GM18870 (cell line): ENCODE measurements around the gene ARID2.

ENCODE experiments used
- ATAC-seq: cut with Tn5 transposase; IDR thresholded peaks from one replicate; pipeline ENCODE4 v1.9.1; 2021; ENCODE audit warnings: moderate library complexity; ENCODE audit not compliant: unreplicated experiment

ARID2 gene

DNA sequence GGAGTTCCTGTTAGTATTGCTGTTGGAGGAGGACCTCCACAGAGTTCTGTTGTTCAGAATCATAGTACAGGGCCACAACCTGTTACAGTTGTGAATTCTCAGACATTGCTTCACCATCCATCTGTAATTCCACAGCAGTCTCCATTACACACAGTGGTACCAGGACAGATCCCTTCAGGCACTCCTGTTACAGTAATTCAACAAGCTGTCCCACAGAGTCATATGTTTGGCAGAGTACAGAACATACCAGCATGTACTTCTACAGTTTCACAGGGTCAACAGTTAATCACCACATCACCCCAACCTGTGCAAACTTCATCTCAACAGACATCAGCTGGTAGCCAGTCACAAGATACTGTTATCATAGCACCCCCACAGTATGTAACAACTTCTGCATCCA, 120.8 kb downstream of the ARID2 start:
- ATAC-seq: no peak

DNA sequence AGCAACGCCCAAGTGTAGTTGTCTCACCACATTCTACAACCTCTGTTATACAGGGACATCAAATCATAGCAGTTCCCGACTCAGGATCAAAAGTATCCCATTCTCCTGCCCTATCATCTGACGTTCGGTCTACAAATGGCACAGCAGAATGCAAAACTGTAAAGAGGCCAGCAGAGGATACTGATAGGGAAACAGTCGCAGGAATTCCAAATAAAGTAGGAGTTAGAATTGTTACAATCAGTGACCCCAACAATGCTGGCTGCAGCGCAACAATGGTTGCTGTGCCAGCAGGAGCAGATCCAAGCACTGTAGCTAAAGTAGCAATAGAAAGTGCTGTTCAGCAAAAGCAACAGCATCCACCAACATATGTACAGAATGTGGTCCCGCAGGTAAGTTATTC, 123.0 kb downstream of the ARID2 start:
- no peak for ATAC-seq

DNA sequence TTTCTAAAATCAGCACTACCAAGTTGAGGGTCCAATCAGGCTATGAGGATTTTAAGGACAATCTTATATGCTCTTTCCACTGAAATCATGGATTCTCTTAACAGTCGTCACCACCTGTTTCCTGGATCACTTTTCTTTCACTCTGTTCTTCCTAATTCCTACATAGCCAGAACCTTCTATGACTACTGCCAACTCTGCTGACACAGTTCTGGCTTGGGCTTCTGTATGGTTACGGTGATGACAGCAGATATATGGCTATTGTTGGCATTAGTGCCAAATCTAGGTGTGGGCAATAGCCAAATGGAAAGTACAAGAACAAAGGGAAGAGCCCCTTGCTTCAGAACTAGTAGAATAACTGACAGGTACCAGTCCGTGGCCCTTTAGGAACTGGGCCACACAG, 124.0 kb downstream of the ARID2 start:
- no peak for ATAC-seq

DNA sequence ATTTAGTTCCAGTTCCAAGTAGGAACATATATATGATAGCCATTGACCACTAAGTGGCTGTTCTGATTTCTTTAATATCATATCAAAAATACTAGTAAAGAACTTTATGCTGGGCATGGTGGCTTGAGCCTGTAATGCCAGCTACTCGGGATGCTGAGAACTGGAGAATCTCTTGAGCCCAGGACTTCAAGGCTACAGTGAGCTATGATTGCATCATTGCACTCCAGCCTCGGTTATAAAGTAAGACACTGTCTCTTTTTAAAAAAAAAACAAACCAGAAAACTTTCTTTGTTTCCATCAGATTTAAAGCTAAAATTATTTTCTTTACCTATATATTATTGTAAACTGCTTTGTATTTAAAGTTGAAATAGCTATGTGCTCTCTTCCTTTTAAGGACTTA, 133.8 kb downstream of the ARID2 start:
- ATAC-seq: no peak

DNA sequence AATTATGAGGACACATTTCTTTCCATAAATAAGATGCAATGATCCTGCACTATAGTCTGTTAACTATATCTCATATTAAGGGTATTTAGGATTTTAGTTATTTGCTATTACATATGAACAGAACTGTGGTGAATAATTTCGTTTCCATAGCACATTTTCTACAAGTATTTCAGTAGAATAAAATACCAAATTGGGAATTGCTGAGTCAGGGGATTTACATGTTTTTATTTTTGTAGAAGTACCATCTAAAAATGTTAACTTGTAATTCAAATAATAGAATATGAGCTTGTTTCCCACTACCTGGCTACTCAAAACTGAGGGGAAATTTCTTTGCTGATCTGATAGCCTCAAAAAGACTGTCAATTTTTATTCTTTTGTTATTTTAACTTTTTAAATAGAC, 136.8 kb downstream of the ARID2 start:
- no peak for ATAC-seq

DNA sequence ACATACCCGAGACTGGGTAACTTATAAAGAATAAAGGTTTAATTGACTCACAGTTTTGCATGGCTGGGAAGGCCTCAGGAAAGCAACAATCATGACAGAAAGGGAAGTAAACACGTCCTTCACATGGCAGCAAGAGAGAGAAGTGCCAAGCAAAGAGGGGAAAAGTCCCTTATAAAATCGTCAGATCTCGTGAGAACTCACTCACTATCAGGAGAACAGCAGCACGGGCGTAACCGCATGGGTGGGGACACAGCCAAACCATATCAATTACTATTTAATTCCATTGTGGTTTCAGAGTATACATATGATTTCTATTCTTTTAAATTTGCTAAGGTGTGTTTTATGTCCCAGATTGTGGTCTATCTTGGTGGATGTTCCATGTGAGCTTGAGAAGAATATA, 142.9 kb downstream of the ARID2 start:
- ATAC-seq: no peak

DNA sequence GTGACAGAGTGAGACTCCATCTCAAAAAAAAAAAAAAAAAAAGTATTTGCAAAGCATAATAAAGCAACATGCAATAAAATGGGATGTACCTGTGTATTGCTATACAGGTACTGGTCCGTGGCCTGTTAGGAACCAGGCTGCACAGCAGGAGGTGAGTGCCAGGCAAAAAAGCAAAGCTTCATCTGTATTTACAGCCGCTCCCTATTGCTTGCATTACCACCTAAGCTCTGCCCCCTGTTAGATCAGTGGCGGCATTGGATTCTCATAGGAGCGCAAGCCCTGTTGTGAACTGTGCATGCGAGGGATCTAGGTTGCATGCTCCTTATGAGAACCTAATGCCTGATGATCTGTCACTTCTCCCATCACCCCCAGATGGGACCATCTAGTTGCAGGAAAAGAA, 147.6 kb downstream of the ARID2 start:
- no peak for ATAC-seq

DNA sequence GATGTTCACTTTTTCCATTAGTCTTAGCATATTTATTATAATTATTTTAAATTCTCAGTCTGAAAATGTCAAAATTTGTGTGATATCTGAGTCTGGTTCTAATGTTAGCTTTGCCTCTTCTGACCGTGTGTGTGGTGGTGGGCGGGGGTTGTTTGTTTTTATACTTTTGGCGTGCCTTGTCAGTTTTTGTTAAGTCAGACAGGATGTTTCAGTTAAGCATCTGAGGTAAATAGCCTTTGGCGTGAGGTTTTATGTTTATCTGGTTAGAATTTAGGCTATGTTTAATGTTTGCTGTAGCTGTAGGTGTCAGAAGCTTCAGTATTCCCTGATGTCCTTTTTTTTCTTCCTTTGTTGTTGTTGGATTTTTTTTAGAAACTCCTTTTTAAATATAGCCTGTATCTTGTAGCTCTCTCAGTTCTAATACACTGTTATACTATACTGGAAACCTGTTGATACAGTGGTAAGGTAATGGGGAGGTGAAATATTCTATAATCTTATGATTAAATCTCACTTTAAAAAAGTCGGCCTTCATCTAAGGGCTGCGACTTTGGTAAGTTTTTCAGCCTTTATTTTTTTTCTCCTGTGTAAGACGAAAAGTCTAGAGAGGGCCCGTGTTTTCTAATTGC, 149.2 kb downstream of the ARID2 start:
- ATAC-seq: no peak

DNA sequence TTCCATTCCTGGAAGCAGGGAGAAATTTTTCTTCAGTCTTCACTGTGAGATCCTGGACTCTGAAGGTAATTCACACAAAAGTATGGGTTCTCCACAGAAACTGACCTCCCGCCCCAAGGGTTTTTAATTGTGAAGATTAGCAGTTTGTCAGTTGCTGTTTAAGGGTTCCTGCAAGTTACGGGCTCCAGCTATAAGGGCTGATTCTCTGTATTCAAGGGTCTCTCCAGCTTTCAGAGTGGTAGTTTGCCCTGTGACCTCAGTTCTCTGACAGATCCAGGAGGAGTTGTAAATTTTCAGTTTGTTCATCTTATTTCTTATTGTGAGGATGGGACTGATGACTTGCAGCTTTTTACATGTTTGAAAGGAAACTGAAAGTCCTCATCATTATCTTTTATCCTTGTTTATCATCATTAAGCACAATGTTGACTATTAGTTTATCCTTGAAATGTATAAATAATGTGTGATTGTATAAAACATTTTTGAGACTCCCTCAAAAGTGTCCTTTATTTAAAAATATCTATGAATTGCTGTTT, 149.9 kb downstream of the ARID2 start:
- ATAC-seq: no peak

DNA sequence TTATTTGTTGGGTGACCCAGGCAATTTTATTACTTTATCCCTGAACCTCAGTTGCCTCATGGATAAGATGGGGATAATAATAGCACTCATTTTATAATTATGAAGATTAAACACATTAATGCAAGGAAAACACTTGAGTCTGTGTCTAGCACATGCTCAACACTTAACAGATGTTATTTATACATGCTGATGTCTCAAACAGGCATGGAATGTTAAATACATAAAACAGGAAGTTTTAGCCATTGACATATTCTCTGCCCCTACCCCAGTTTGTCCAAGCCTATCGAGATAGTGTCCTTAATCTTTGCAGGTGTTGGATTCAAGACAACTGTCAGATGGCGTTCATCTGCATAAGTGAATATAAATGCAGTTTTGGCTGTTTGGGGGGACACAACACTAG, 151.0 kb downstream of the ARID2 start:
- no peak for ATAC-seq

DNA sequence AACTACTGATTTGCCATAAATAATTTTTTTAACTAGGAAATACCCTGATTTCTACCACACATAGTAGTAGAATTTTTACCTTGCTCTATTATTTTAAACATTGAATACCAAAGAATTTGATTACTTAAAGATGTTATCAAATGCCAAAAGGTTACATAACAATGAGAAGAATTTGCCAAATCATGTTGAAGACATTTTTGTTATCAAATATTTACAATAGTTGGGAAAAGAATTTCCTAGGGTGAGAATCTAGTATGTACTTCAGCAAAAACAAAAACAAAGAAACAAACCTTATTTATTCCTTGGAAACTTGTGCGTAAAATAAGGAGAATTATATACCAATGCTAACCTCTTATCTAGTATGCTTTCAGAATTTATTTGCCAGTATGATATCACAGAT, 153.7 kb downstream of the ARID2 start:
- no peak for ATAC-seq

DNA sequence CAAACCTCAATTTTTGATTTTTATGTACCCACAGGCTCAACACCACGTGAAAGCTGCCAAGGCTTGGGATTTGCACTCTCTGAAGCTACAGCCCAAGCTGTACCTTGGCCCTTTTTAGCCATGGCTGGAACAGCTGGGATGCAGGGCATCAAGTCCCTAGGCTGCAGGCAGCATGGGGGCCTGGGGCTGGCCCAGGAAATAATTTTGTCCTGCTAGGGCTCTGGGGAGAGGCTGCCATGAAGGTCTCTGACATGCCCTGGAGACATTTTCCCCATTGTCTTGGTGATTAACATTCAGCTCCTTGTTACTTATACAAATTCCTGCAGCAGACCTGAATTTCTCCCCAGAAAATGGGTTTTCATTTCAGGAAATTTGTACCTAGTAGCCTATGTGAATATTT, 157.2 kb downstream of the ARID2 start:
- no peak for ATAC-seq

DNA sequence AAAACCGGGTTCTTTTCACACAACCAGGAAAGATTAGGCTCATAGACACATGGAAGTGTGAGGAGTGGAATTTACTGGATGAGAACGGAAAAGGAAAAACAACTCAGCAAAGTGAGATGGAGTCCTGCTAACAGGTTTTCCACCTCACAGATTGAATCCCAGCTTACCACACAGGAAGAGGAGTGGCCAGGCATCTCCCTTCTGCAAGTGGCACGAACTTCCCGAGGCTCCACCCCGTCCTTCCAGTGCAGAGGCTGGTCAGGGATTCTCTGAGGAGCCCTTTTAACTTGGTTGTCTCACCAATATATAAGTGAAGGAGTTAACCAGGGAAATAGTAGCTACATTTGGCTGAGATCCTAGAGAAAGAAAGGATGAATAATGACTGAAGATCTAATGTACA, 158.0 kb downstream of the ARID2 start:
- no peak for ATAC-seq

DNA sequence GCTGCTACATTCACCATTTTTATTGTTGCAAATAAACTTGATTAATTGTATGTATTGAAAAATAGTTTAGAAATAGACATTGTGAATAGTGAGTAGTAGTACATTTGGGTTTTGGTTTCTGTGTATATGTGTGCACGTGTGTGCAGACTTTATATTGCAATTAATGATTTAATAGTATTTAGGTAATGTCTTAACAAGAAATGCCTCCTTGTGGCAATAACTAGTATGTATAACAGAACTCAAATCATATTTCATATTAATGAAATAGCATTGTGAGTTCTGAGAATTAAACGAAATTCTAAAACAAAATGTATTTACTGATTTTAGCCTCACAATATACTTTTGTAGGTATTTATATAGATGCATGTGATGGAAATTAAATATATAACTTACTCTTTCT, 160.8 kb downstream of the ARID2 start:
- no peak for ATAC-seq

DNA sequence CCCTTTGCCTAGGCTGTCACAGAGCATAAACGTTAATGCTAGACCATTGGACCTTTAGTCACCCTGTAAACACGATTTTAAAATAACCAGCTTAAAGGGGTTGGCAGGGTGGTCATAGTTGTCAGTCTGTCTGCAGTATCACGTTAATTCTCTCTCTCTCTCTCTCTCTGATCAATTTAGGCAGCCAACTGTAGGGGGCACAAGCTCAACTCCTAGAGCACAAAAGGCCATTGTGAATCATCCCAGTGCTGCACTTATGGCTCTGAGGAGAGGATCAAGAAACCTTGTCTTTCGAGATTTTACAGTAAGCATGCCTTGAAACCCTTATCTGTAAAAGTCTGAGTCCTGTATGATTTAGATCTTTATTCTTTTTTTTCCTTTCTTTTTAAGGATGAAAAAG, 163.7 kb downstream of the ARID2 start:
- ATAC-seq: no peak

DNA sequence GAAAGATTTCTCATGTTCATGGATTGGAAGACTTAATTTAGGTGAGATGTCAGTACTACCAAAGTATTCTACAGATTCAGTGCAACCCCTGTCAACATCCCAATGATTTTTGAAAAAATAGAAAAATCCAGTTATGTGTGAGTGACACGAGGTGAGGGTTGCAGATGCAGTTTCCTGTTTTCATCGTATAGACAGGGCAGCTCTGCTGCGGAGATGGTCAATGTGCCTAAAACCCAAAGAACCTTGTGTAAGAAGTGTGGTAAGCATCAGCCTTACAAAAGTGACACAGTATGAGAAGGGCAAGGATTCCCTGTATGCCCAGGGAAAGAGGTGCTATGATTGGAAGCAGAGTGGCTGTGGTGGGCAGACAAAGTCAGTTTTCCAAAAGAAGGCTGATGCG, 166.5 kb downstream of the ARID2 start:
- ATAC-seq: no peak

DNA sequence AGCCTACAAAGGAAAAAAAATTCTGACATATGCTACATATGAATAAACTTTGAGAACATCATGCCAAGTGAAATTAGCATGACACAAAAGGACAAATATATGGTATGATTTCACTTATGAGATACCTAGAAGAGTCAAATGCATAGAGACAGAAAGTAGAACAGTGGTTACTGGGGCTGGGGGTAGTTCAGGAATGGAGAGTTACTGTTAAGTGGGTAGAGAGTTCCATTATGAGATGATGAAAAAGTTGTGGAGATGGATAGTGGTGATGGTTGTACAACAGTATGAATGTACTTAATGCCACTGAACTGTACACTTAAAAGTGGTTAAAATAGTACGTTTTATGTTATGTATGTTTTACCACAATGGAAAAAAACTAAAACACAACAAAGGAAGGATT, 168.6 kb downstream of the ARID2 start:
- no peak for ATAC-seq

DNA sequence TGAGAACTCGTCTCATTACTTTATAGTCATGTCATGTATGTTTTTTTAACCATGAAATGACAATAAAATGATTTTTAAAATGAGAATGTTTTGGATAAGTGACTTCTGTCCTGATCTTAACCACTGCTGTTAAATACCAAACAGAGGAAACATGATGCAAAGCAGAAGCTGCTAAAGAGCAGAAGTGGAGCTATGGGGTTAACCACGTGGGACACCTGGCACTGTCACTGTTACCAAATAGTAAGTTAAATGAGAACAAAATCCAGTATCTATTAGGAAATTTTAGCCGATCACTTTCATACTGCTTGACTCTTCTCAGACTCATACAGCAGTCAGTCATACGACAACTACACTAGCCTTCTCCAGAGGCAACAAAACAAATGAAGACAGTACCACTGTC, 178.4 kb downstream of the ARID2 start:
- peak; percentile 67 for ATAC-seq

DNA sequence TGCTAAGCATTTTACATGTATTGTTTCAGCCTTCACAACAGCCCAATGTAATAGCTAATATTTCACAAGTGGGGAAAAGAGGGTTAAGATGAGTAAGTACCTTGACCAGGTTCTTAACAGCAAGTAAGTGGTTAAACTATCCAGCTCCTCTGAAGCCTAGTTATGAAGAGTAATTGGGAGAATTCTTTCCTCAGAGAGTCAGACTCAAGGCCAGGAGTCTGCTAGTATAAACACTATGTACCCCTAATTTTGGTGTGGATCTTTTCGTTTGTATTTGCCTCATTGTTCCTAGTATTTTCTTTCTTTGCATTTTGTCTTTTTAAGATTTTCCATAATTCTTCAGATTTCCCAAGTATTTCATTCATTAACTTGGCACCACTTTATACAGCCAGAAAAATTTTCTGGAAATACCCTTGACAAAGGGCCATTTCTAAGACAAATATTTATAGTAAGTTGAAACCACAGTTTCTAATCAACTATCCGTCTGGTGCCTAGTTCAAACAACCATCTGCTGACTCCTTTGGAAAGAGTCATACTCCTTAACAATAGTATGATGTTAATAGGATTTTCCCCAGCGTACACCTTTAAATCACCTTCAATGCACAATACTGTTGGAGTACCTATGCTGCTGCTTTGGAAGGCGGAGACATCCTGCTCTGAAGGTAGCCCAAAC, 179.7 kb downstream of the ARID2 start:
- ATAC-seq: no peak

DNA sequence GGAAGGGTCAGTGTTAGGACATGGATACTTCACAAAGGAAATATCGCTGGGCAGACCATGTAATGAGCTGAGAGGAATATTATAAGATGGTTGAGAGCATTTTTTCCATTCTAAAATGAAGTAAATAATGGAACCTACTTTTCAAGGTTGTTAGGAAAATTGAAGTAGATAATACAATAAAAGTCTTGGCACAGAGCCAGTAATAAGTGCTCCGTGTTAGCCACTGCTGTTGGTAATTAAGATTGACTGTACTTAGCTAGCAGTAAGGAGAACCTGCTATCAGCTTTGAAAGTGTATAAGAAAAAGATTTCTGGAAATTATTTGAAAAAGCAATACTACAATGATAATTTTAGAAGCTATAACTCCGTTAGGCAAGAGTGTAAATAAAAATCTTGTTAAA, 183.3 kb downstream of the ARID2 start:
- no peak for ATAC-seq

DNA sequence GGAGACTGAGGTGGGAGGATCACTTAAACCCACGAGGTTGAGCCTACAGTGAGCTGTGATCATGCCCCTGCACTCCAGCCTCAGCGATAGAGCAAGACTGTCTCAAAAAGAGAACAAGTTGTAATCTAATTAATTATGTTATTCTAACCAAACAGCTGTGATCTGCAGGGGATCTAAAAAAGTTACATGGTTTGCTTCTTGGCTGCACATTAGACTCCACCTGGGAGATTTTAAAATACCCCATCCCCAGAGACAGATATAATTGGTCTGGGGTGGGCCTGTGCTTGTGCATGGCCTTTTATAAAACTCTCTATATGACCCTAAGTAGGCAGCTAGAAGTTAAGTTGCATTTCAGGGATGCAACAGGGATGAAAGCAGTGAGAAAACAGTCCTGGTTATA, 184.1 kb downstream of the ARID2 start:
- ATAC-seq: no peak

DNA sequence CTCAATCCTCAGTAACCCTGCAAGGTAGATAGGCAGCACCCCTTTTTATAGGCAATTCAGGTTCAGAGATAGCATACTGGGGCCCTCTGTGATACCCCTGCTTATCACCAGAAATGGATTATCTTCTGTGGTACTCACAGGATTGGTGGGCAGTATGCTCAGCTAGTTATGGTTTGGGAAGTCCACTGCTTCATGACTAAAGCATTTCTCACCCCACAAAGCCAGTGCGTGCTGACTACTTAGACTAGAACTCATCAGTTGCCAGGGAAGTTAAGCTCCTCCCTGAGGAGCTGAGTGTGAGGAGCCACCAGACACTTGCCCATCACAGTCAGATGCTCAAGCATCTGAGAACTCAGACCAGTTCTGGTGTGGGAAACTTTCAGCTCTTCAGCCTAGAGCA, 184.6 kb downstream of the ARID2 start:
- no peak for ATAC-seq

DNA sequence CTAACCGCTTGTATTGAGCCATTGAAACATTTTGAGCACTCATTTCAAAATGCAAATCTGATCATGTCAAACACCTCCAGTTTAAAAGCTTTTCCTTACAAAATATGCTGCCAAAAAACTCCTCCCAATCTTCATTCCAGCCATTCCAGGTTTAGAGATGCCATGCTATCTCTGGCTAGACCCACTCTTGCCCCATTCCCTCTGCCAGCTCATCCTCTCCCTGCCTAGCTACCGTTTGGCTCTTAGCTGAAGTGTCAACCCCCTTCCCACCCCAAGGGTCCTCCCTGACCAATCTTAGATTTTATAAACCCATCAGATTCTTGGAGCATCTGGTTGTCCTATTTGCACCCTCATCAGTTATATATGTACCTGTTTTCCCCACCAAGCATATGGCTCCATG, 185.9 kb downstream of the ARID2 start:
- no peak for ATAC-seq
